OCI-LY1 (cell line): Measurements from ENCODE around the gene MRI1.

Experiments
- CTCF ChIP-seq: fragments of 200-600 bp; sonication (generic), shearing (Covaris generic); IDR thresholded peaks from 2 replicates; pipeline ENCODE4 v1.5.1; 2017; ENCODE audit warnings: mild to moderate bottlenecking, antibody characterized with exemption, low read length, moderate library complexity, mixed read lengths
- EZH2 ChIP-seq: fragments of 200-600 bp; sonication (generic), shearing (Covaris generic); IDR thresholded peaks from 2 replicates; pipeline ENCODE4 v1.8.0; 2017; ENCODE audit warnings: borderline replicate concordance, mixed run types, mild to moderate bottlenecking, antibody characterized with exemption, low read length, moderate library complexity, mixed read lengths

GRCh38 chr19:13783565-13784500, 19.5 kb downstream of the MRI1 start:
- TF ChIP-seq EZH2 (no peak), CTCF (no peak)
